ENCODE results near the gene ACOX1. TPM values are rescaled to one million over a fixed set of nuclear protein-coding genes. Genes with fewer than 3 reads are reported as not detected.

ACOX1 gene
- total RNA-seq, 1 experiment from 2014 or later = 40.9 TPM

- TF ChIP-seq ATF2 (CRISPR knock-in tag; IDR thresholded peaks at IDR 0.05; ENCODE audit: borderline replicate concordance, low read depth) = no peak
- TF ChIP-seq STAT6 (CRISPR knock-in tag; conservative IDR thresholded peaks at IDR 0.05; ENCODE audit: low read depth) = no peak
- TF ChIP-seq SP1 (CRISPR knock-in tag; conservative IDR thresholded peaks at IDR 0.05) = no peak
- no peak for TF ChIP-seq CREM (CRISPR knock-in tag; IDR thresholded peaks at IDR 0.05)
- no peak for TF ChIP-seq TEAD4 (CRISPR knock-in tag; IDR thresholded peaks at IDR 0.05)
- no peak for TF ChIP-seq ATF3 (CRISPR knock-in tag; conservative IDR thresholded peaks at IDR 0.05)
- TF ChIP-seq ATF6 (CRISPR knock-in tag; IDR thresholded peaks at IDR 0.05) = no peak
- TF ChIP-seq ZNF138 (CRISPR knock-in tag; conservative IDR thresholded peaks at IDR 0.05) = no peak
Measured at GRCh38 chr17:75893305-75894048, 85.5 kb downstream of the ACOX1 start (continued).

- H3K27me3 Mint-ChIP-seq (ENCODE audit: low read depth) = no peaks in the 10 kb centered on the region
- CTCF ChIA-PET = interaction anchor here (0.9 to 7.5 kb wide), 6 partner anchors 12 to 122 kb away, joined by 3 to 71 read pairs (median 16); partner anchors contain the start of genes MRPL38 and TRIM47
- no peak for ATAC-seq
Measured at GRCh38 chr17:75892556-75893224, 86.3 kb downstream of the ACOX1 start.

More at GRCh38 chr17:75892556-75893224, 86.3 kb downstream of the ACOX1 start:
- DNase-seq (ENCODE audit: low spot score) = no peak
- peaks cover 24% of the 10 kb centered on the region for H3K4me1 Mint-ChIP-seq
- H3K9me3 Mint-ChIP-seq = no peaks in the 10 kb centered on the region
- peaks cover 7% of the 10 kb centered on the region; the same call in 1 of the 2 replicates for H3K36me3 Mint-ChIP-seq
- H3K27ac Mint-ChIP-seq = no peak overlapping the region
- H3K4me3 Mint-ChIP-seq = no peak overlapping the region
- TF ChIP-seq PRDM15 (CRISPR knock-in tag; IDR thresholded peaks at IDR 0.05) (no peak), MYBL2 (CRISPR knock-in tag; IDR thresholded peaks at IDR 0.05) (0 out of 2 replicates have a peak, but pooled peaks have one; percentile 36)
- POLR2A ChIA-PET = interaction anchor here (1.2 kb wide), 1 partner anchor 37 kb away, joined by 3 read pairs; the partner anchor contains the start of gene WBP2

All from WTC11 (cell line).